Hepatocyte (in vitro differentiated cells): ENCODE measurements around the gene SEMA4C.

ENCODE experiments used
- CTCF ChIP-seq: fragments of 200-600 bp; sonication (generic); IDR thresholded peaks from 2 replicates; pipeline ENCODE4 v1.5.1; 2016; ENCODE audit warnings: antibody characterized with exemption, mild to moderate bottlenecking; ENCODE audit not compliant: poor library complexity
- EZH2 ChIP-seq: fragments of 200-600 bp; sonication (generic); IDR thresholded peaks from 2 replicates; pipeline ENCODE4 v1.6.1; 2016; ENCODE audit warnings: antibody characterized with exemption, mild to moderate bottlenecking, borderline replicate concordance
- EZH2phosphoT487 ChIP-seq: fragments of 200-600 bp; sonication (generic); IDR thresholded peaks from one replicate; pipeline ENCODE4 v1.6.1; 2018; ENCODE audit warnings: antibody characterized with exemption, mild to moderate bottlenecking, low read depth, moderate library complexity; ENCODE audit not compliant: unreplicated experiment, severe bottlenecking

DNA sequence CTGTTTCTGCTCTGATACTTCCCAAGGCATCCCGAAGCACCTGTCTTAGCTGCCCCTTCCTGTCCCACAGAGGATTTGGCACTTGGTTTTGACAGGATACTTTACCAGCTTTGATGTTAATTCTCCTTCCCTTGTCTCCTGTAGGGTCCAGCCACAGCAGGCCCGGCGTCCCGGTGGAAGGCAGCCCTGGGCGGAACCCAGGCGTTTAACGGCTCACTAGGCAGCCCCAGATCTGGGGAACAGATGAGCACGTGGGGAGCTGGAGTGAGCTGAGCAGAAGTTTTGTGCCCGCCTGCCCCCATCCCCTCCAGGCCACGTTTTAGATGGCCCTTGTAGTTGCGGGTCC, 37.5 kb downstream of the SEMA4C start:
- no peak for TF ChIP-seq CTCF
- TF ChIP-seq EZH2, result no peak
- no peak for TF ChIP-seq EZH2phosphoT487
